Activated CD8-positive, alpha-beta T cell treated with anti-CD3 and anti-CD28 coated beads, Interleukin-2, amount 10 ng/mL, durations not matched to agents 7 days and 5 days (primary cell): Measurements from ENCODE around the gene RIMBP2. TPM values are rescaled to one million over a fixed set of nuclear protein-coding genes. Genes with fewer than 3 reads are reported as not detected.

Experiments
- ATAC-seq: fragments of 150-1000 bp; cut with Tn5 transposase; one replicate; pipeline ENCODE4 v1.10.0; 2021; ENCODE audit warnings: moderate library complexity
- CTCF ChIA-PET: fragments of 350-600 bp; sonication (Branson Sonifier 250); formaldehyde crosslinking; loops from one replicate; lab custom pipeline; 2021; ENCODE audit warnings: antibody characterized with exemption; lab: Charles Lee
- POLR2A ChIA-PET: fragments of 350-600 bp; sonication (Branson Sonifier 250); formaldehyde crosslinking; loops from one replicate; lab custom pipeline; 2021; ENCODE audit warnings: antibody characterized with exemption; lab: Charles Lee
- DNase-seq: peaks from one replicate; pipeline ENCODE4 v3.0.0-alpha.2; 2020
- H3K27ac Mint-ChIP-seq: one replicate; pipeline ENCODE4 v1.8.0; 2021; ENCODE audit warnings: mild to moderate bottlenecking, mixed read lengths
- H3K27me3 Mint-ChIP-seq: one replicate; pipeline ENCODE4 v1.8.0; 2021; ENCODE audit warnings: low read depth, mixed read lengths
- H3K36me3 Mint-ChIP-seq: one replicate; pipeline ENCODE4 v1.8.0; 2021; ENCODE audit warnings: low read depth, mixed read lengths
- H3K4me1 Mint-ChIP-seq: one replicate; pipeline ENCODE4 v1.8.0; 2021; ENCODE audit warnings: low read depth, mixed read lengths
- H3K4me3 Mint-ChIP-seq: one replicate; pipeline ENCODE4 v1.8.0; 2021; ENCODE audit warnings: mild to moderate bottlenecking, mixed read lengths
- H3K9me3 Mint-ChIP-seq: one replicate; pipeline ENCODE4 v1.8.0; 2022; ENCODE audit warnings: mixed read lengths; ENCODE audit not compliant: insufficient read depth
- total RNA-seq, 2 experiments: library from RNA; stranded (reverse); gene quantifications; one replicate each; pipeline ENCODE4 v1.2.3, GENCODE V29; 2021

The RIMBP2 gene
- total RNA-seq, 2 experiments from 2014 or later: not detected

- no peak overlapping the region for H3K4me3 Mint-ChIP-seq
- H3K36me3 Mint-ChIP-seq: no peaks in the 10 kb centered on the region
- ATAC-seq: no peak
- CTCF ChIA-PET: no interaction called here
- H3K27me3 Mint-ChIP-seq: no peaks in the 10 kb centered on the region
- H3K9me3 Mint-ChIP-seq: peaks cover 19% of the 10 kb centered on the region
- H3K4me1 Mint-ChIP-seq: no peaks in the 10 kb centered on the region
- no peak overlapping the region for H3K27ac Mint-ChIP-seq
- POLR2A ChIA-PET: no interaction called here
- no peak for DNase-seq
Observed at GRCh38 chr12:130469552-130469951, 246.5 kb downstream of the RIMBP2 start.

- no peak overlapping the region for H3K4me3 Mint-ChIP-seq
- ChIA-PET POLR2A (no interaction called here), CTCF (no interaction called here)
- no peak overlapping the region for H3K27ac Mint-ChIP-seq
- no peak for ATAC-seq
- H3K36me3 Mint-ChIP-seq: no peaks in the 10 kb centered on the region
- no peaks in the 10 kb centered on the region for H3K27me3 Mint-ChIP-seq
- H3K4me1 Mint-ChIP-seq: no peaks in the 10 kb centered on the region
- peaks cover 19% of the 10 kb centered on the region for H3K9me3 Mint-ChIP-seq
- no peak for DNase-seq
Observed at GRCh38 chr12:130468700-130469245, 247.3 kb downstream of the RIMBP2 start.

GRCh38 chr12:130468186-130468585 is 247.9 kb downstream of the RIMBP2 start:
- ChIA-PET POLR2A (no interaction called here), CTCF (no interaction called here)
- Mint-ChIP-seq H3K9me3 (peaks cover 19% of the 10 kb centered on the region), H3K36me3 (no peaks in the 10 kb centered on the region), H3K27ac (no peak overlapping the region), H3K4me1 (no peaks in the 10 kb centered on the region), H3K4me3 (no peak overlapping the region), H3K27me3 (no peaks in the 10 kb centered on the region)
- no peak for DNase-seq
- no peak for ATAC-seq

- Mint-ChIP-seq H3K27ac (no peak overlapping the region), H3K36me3 (no peaks in the 10 kb centered on the region), H3K9me3 (peaks cover 19% of the 10 kb centered on the region), H3K27me3 (no peaks in the 10 kb centered on the region), H3K4me3 (no peak overlapping the region), H3K4me1 (no peaks in the 10 kb centered on the region)
- CTCF ChIA-PET: no interaction called here
- ATAC-seq (no peak), DNase-seq (no peak)
- POLR2A ChIA-PET: no interaction called here
Observed at GRCh38 chr12:130465626-130466025, 250.5 kb downstream of the RIMBP2 start.

GRCh38 chr12:130465046-130465445 is 251.1 kb downstream of the RIMBP2 start:
- CTCF ChIA-PET: no interaction called here
- H3K36me3 Mint-ChIP-seq: no peaks in the 10 kb centered on the region
- no peaks in the 10 kb centered on the region for H3K4me1 Mint-ChIP-seq
- peaks cover 19% of the 10 kb centered on the region for H3K9me3 Mint-ChIP-seq
- POLR2A ChIA-PET: no interaction called here
- no peak overlapping the region for H3K4me3 Mint-ChIP-seq
- ATAC-seq (no peak), DNase-seq (no peak)
- no peaks in the 10 kb centered on the region for H3K27me3 Mint-ChIP-seq
- H3K27ac Mint-ChIP-seq: no peak overlapping the region

GRCh38 chr12:130463818-130464670 is 252.1 kb downstream of the RIMBP2 start:
- H3K4me3 Mint-ChIP-seq: no peak overlapping the region
- CTCF ChIA-PET: no interaction called here
- POLR2A ChIA-PET: no interaction called here
- H3K36me3 Mint-ChIP-seq: no peaks in the 10 kb centered on the region
- DNase-seq (no peak), ATAC-seq (no peak)
- peaks cover 19% of the 10 kb centered on the region for H3K9me3 Mint-ChIP-seq
- H3K27me3 Mint-ChIP-seq: no peaks in the 10 kb centered on the region
- H3K4me1 Mint-ChIP-seq: no peaks in the 10 kb centered on the region
- H3K27ac Mint-ChIP-seq: no peak overlapping the region

GRCh38 chr12:130463275-130463658 is 252.8 kb downstream of the RIMBP2 start:
- ATAC-seq (no peak), DNase-seq (no peak)
- H3K9me3 Mint-ChIP-seq: peaks cover 19% of the 10 kb centered on the region
- H3K4me3 Mint-ChIP-seq: no peak overlapping the region
- H3K36me3 Mint-ChIP-seq: no peaks in the 10 kb centered on the region
- no peaks in the 10 kb centered on the region for H3K27me3 Mint-ChIP-seq
- H3K27ac Mint-ChIP-seq: no peak overlapping the region
- no peaks in the 10 kb centered on the region for H3K4me1 Mint-ChIP-seq
- ChIA-PET CTCF (no interaction called here), POLR2A (no interaction called here)

- POLR2A ChIA-PET: no interaction called here
- Mint-ChIP-seq H3K4me3 (no peak overlapping the region), H3K9me3 (peaks cover 16% of the 10 kb centered on the region), H3K36me3 (no peaks in the 10 kb centered on the region), H3K4me1 (no peaks in the 10 kb centered on the region), H3K27me3 (no peaks in the 10 kb centered on the region), H3K27ac (no peak overlapping the region)
- DNase-seq: no peak
- CTCF ChIA-PET: no interaction called here
- no peak for ATAC-seq
Observed at GRCh38 chr12:130462558-130463274, 253.4 kb downstream of the RIMBP2 start.

GRCh38 chr12:130461839-130462557 is 254.1 kb downstream of the RIMBP2 start:
- ChIA-PET CTCF (no interaction called here), POLR2A (no interaction called here)
- Mint-ChIP-seq H3K27ac (no peak overlapping the region), H3K27me3 (no peaks in the 10 kb centered on the region), H3K4me3 (no peak overlapping the region), H3K9me3 (peaks cover 10% of the 10 kb centered on the region), H3K4me1 (no peaks in the 10 kb centered on the region), H3K36me3 (no peaks in the 10 kb centered on the region)
- DNase-seq: no peak
- ATAC-seq: no peak

- no peak overlapping the region for H3K4me3 Mint-ChIP-seq
- no peaks in the 10 kb centered on the region for H3K27me3 Mint-ChIP-seq
- no peaks in the 10 kb centered on the region for H3K4me1 Mint-ChIP-seq
- CTCF ChIA-PET: no interaction called here
- H3K9me3 Mint-ChIP-seq: peaks cover 4% of the 10 kb centered on the region
- POLR2A ChIA-PET: no interaction called here
- no peaks in the 10 kb centered on the region for H3K36me3 Mint-ChIP-seq
- ATAC-seq (no peak), DNase-seq (no peak)
- H3K27ac Mint-ChIP-seq: no peak overlapping the region
Observed at GRCh38 chr12:130461447-130461815, 254.7 kb downstream of the RIMBP2 start.

GRCh38 chr12:130460611-130461446 is 255.3 kb downstream of the RIMBP2 start:
- ATAC-seq (no peak), DNase-seq (no peak)
- H3K4me3 Mint-ChIP-seq: no peak overlapping the region
- no peaks in the 10 kb centered on the region for H3K9me3 Mint-ChIP-seq
- H3K4me1 Mint-ChIP-seq: no peaks in the 10 kb centered on the region
- no peak overlapping the region for H3K27ac Mint-ChIP-seq
- CTCF ChIA-PET: no interaction called here
- no peaks in the 10 kb centered on the region for H3K27me3 Mint-ChIP-seq
- POLR2A ChIA-PET: no interaction called here
- no peaks in the 10 kb centered on the region for H3K36me3 Mint-ChIP-seq
